Endometrial microvascular endothelial cells (primary cell): ENCODE results near the gene SFXN5. TPM values are rescaled to one million over a fixed set of nuclear protein-coding genes. Genes with fewer than 3 reads are reported as not detected.
"Not testable (repeated sequence)": the region's sequence is repeated elsewhere in the genome, so short reads cannot be mapped to it uniquely, and the experiment has no call there.

Source experiments
- in situ Hi-C: cut with HindIII; loops from 2 replicates; pipeline ENCODE4 v1.10.0; 2017; ENCODE audit warnings: low sequenced_read_pairs, low pct_unique_long_range_greater_than_20kb; ENCODE audit errors: inconsistent ontology term
- total RNA-seq: library from RNA; depleted of rRNA; stranded (reverse); fragments of >200 nt; gene quantifications from one replicate; pipeline ENCODE4 v1.2.3, GENCODE V29; 2015; ENCODE audit errors: inconsistent ontology term

The SFXN5 gene
- total RNA-seq, 1 donor from 2014 or later = 11.9 TPM

DNA sequence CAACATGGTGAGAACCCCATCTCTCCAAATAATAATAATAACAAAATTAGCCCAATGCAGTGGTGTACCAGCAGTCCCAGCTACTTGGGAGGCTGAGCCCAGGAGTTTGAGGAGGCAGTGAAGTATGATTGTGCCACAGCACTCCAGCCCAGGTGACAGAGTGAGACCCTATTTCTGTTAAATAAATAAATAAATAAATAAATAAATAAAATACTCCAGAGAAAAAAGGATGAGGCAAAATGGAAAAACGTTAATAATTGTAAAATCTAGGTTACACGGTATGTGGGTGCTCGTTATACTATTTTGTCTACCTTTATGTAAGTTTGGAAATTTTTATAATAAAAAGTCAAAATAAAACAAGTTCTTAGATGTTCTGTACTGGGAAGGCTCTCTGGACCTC is 162.8 kb downstream of the SFXN5 start:
- in situ Hi-C loops = no loop called here

DNA sequence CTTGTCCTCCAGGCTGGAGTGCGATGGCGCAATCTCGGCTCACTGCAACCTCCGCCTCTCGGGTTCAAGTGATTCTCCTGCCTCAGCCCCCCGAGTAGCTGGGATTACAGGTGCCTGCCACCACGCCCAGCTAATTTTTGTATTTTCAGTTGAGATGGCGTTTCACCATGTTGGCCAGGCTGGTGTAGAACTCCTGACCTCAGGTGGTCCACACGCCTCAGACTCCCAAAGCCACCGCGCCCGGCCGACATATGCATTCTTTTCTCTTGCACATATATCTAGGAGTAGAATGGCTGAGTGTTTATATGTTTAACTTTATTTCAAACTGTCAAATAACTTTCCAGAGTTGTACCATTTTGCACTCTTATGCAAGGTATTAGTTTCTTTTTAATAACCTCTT is 164.1 kb downstream of the SFXN5 start:
- in situ Hi-C loops = not testable (repeated sequence)

GRCh38 chr2:72901426-72901825 is 170.1 kb downstream of the SFXN5 start:
- in situ Hi-C loops = no loop called here

- in situ Hi-C loops = no loop called here
These were observed 171.2 kb downstream of the SFXN5 start for GRCh38 chr2:72900191-72900825.

DNA sequence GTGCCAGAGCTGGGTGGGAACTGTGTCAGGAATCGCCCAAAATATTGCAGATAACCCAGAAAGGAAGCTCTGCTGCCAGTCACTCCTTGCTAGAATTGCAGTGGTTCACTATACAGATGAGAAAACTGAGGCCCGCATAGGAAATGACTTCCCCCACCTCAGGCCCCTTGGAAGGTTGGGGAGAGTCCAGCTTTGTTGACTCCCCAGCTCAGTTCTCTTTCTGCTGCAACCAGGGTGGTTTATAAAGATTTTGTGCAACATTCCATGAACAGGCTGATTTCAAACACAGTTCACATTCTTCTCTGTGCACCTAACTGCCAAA is 173.0 kb downstream of the SFXN5 start:
- in situ Hi-C loops = loop anchor here (25.0 kb wide), 1 partner anchor 289 kb away; no protein-coding TSS in a partner anchor

- in situ Hi-C loops = loop anchor here (25.0 kb wide), 1 partner anchor 289 kb away; no protein-coding TSS in a partner anchor
These were observed 173.5 kb downstream of the SFXN5 start for GRCh38 chr2:72897785-72898584.

GRCh38 chr2:72896446-72896845 is 175.1 kb downstream of the SFXN5 start:
- in situ Hi-C loops = loop anchor here (25.0 kb wide), 1 partner anchor 291 kb away; no protein-coding TSS in a partner anchor

DNA sequence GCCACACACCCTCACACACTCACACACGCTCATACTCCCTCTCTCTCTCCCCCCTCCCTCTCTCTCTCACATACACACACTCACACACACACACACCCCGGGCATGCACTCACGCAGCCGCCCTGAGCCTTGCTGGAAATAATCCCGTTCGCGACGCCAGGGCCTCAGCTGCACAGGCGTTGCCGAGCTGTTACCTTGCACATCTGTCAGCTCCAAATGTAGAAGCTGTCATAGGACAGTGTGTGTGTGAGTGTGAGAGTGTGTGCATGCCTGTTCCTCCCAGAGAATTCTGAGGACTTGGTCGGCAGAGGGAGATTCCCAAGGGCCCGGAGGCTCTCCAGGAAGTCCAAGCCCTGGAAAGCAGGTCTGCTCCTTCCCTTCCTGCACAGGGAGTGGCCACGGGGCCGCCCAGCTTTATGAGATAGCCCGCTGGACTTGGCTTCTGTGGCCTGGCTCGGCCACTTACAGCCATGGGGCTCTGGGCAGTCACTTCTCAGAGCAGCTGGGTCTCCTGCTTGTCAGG is 175.7 kb downstream of the SFXN5 start:
- in situ Hi-C loops = loop anchor here (25.0 kb wide), 1 partner anchor 291 kb away; no protein-coding TSS in a partner anchor

GRCh38 chr2:72895154-72895553 is 176.4 kb downstream of the SFXN5 start:
- in situ Hi-C loops = loop anchor here (25.0 kb wide), 1 partner anchor 292 kb away; no protein-coding TSS in a partner anchor

DNA sequence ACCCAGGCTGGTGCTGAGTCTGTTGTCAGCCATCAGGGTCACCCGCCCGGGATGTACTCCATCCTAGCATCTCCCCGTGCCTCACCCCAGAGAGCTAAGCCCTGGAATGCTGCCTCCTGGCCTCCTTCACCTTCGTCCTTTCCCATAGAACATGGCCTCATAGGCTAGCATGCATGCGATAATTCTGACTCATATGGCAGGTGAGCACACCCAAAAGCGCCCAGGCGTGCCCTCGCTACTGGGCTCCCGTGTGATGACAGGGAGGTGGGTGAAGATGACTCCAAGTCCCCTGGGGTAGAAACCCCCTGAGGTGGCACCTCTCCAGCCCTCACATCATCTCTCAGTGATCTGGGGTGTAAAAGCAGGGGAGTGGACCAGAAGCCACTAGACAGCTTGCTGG is 177.0 kb downstream of the SFXN5 start:
- in situ Hi-C loops = loop anchor here (25.0 kb wide), 1 partner anchor 293 kb away; no protein-coding TSS in a partner anchor

GRCh38 chr2:72893594-72894319 is 177.8 kb downstream of the SFXN5 start:
- in situ Hi-C loops = loop anchor here (25.0 kb wide), 1 partner anchor 294 kb away; no protein-coding TSS in a partner anchor

- in situ Hi-C loops = loop anchor here (25.0 kb wide), 1 partner anchor 295 kb away; no protein-coding TSS in a partner anchor
These were observed 178.9 kb downstream of the SFXN5 start for GRCh38 chr2:72892506-72893173.

Other genes starting within 250 kb of the SFXN5 start
- 32.3 TPM for gene EXOC6B, start 245.7 kb downstream of the SFXN5 start, total RNA-seq
- gene SPR, start 184.3 kb downstream of the SFXN5 start, total RNA-seq = 55.0 TPM
- not detected for gene EMX1, start 154.2 kb downstream of the SFXN5 start, total RNA-seq
- gene RAB11FIP5, start 41.2 kb upstream of the SFXN5 start, total RNA-seq = 77.5 TPM
- gene NOTO, start 130.9 kb upstream of the SFXN5 start, total RNA-seq = not detected
- 39.1 TPM for gene SMYD5, start 142.5 kb upstream of the SFXN5 start, total RNA-seq
- 33.3 TPM for gene PRADC1, start 161.5 kb upstream of the SFXN5 start, total RNA-seq
- gene CCT7, start 162.6 kb upstream of the SFXN5 start, total RNA-seq = 575 TPM
- not detected for gene FBXO41, start 212.8 kb upstream of the SFXN5 start, total RNA-seq
- not detected for gene EGR4, start 221.8 kb upstream of the SFXN5 start, total RNA-seq